GM18508 (cell line): ENCODE data around the gene NDUFAF8.

Experiments used
- ATAC-seq: cut with Tn5 transposase; IDR thresholded peaks from one replicate; pipeline ENCODE4 v1.9.1; 2021; ENCODE audit warnings: moderate number of reproducible peaks; ENCODE audit not compliant: insufficient read depth, unreplicated experiment

NDUFAF8 gene

GRCh38 chr17:81250286-81251093 lies 11.4 kb downstream of the NDUFAF8 start:
- ATAC-seq = no peak

- no peak for ATAC-seq
Measured at GRCh38 chr17:81251094-81251708, 12.1 kb downstream of the NDUFAF8 start.

GRCh38 chr17:81251709-81252301 lies 12.7 kb downstream of the NDUFAF8 start:
- ATAC-seq = no peak

- ATAC-seq = no peak
Measured at GRCh38 chr17:81252326-81252986, 13.3 kb downstream of the NDUFAF8 start.

GRCh38 chr17:81252987-81253329 lies 13.8 kb downstream of the NDUFAF8 start:
- ATAC-seq = no peak

GRCh38 chr17:81253358-81254131 lies 14.4 kb downstream of the NDUFAF8 start:
- ATAC-seq = no peak

GRCh38 chr17:81254955-81255717 lies 16.0 kb downstream of the NDUFAF8 start:
- ATAC-seq = no peak

- ATAC-seq = no peak
Measured at GRCh38 chr17:81256616-81257015, 17.5 kb downstream of the NDUFAF8 start.

- no peak for ATAC-seq
Measured at GRCh38 chr17:81257533-81257932, 18.4 kb downstream of the NDUFAF8 start.

GRCh38 chr17:81258292-81258691 lies 19.2 kb downstream of the NDUFAF8 start:
- ATAC-seq = no peak

- no peak for ATAC-seq
Measured at GRCh38 chr17:81259058-81259605, 20.0 kb downstream of the NDUFAF8 start.

GRCh38 chr17:81260171-81260570 lies 21.1 kb downstream of the NDUFAF8 start:
- no peak for ATAC-seq

GRCh38 chr17:81260641-81261040 lies 21.5 kb downstream of the NDUFAF8 start:
- no peak for ATAC-seq

- ATAC-seq = no peak
Measured at GRCh38 chr17:81261096-81261495, 22.0 kb downstream of the NDUFAF8 start.

- ATAC-seq = no peak
Measured at GRCh38 chr17:81261582-81262336, 22.6 kb downstream of the NDUFAF8 start.

GRCh38 chr17:81263371-81264181 lies 24.5 kb downstream of the NDUFAF8 start:
- no peak for ATAC-seq

GRCh38 chr17:81264640-81265039 lies 25.5 kb downstream of the NDUFAF8 start:
- no peak for ATAC-seq

GRCh38 chr17:81265576-81265975 lies 26.5 kb downstream of the NDUFAF8 start:
- no peak for ATAC-seq
